A549 (cell line): ENCODE data around the gene RXRA. TPM values are rescaled to one million over a fixed set of nuclear protein-coding genes. Genes with fewer than 3 reads are reported as not detected.
A peak's percentile ranks its signal among the peaks of the same experiment; 100 is the strongest.

Experiments used
- ATAC-seq, 2 experiments: fragments of 200-7000 bp in 1 of 2; fragments of >200 bp in 1 of 2; cut with Nextera tagmentation in 1 of 2; cut with Tn5 transposase in 1 of 2; 3 replicates each; pipeline versions ENCODE4 v1.8.0 to v1.9.1; 2018 to 2020; ENCODE audit warnings: mild to moderate bottlenecking in 1 of 2, moderate library complexity in 1 of 2
- CTCF ChIA-PET: fragments of 300-600 bp; sonication (Branson Sonifier 250); formaldehyde crosslinking; extraction: SDS; loops from one replicate; lab custom pipeline; 2021; ENCODE audit warnings: antibody characterized with exemption, inconsistent platforms; lab: Yijun Ruan, JAX
- POLR2A ChIA-PET: fragments of 350-600 bp; formaldehyde crosslinking; extraction: SDS; loops from one replicate; lab custom pipeline; 2021; ENCODE audit warnings: antibody characterized with exemption, inconsistent platforms; lab: Yijun Ruan, JAX
- DNase-seq, 2 experiments: peaks; one replicate each; pipeline versions ENCODE4 v3.0.0 to v3.0.0-alpha.2; 2011 to 2016; ENCODE audit warnings: low read depth in 1 of 2, low spot score in 1 of 2
- FAIRE-seq: peaks from 2 replicates; lab custom pipeline; 2011; peaks lifted over from hg19 to GRCh38; lab: Jason Lieb, UNC
- H3K27ac ChIP-seq, 2 experiments: fragments of >200 bp; sonication (Bioruptor Twin); formaldehyde crosslinking; 3 replicates each; pipeline ENCODE4 v1.5.1; 2016 to 2017
- H3K4me1 ChIP-seq: fragments of >200 bp; sonication (Bioruptor Twin); formaldehyde crosslinking; 3 replicates; pipeline ENCODE4 v1.6.1; 2016
- H3K4me2 ChIP-seq: fragments of >200 bp; sonication (Bioruptor Twin); formaldehyde crosslinking; 3 replicates; pipeline ENCODE4 v1.6.1; 2016
- H3K4me3 ChIP-seq: fragments of >200 bp; sonication (Bioruptor Twin); formaldehyde crosslinking; 3 replicates; pipeline ENCODE4 v1.5.1; 2016
- H3K9me3 ChIP-seq: fragments of >200 bp; sonication (Bioruptor Twin); formaldehyde crosslinking; 3 replicates; pipeline ENCODE4 v1.6.1; 2016
- ATOH8 ChIP-seq: fragments of 250-450 bp; sonication (Bioruptor Pico); IDR thresholded peaks from 2 replicates; pipeline ENCODE4 v1.5.0; 2020; ENCODE audit warnings: low read depth, mild to moderate bottlenecking, moderate library complexity
- CBX2 ChIP-seq: fragments of 200-600 bp; sonication (generic); IDR thresholded peaks from 2 replicates; pipeline ENCODE4 v1.6.1; 2016; ENCODE audit warnings: low read depth, mild to moderate bottlenecking, borderline replicate concordance
- CBX8 ChIP-seq: fragments of 200-600 bp; sonication (generic); IDR thresholded peaks from 2 replicates; pipeline ENCODE4 v1.6.1; 2016
- CEBPB ChIP-seq, 2 experiments: fragments of >200 bp in 1 of 2; sonication (Bioruptor Twin) in 1 of 2; formaldehyde crosslinking in 1 of 2; IDR thresholded peaks; 2 replicates each; pipeline ENCODE4 v1.6.1; 2012 to 2016
- CHD2 ChIP-seq: fragments of 150-350 bp; IDR thresholded peaks from 2 replicates; pipeline ENCODE4 v1.6.1; 2014; ENCODE audit warnings: low read length; ENCODE audit not compliant: partially characterized antibody
- EHF ChIP-seq: fragments of 250-450 bp; sonication (Bioruptor Pico); IDR thresholded peaks from 2 replicates; pipeline ENCODE4 v1.5.0; 2020; ENCODE audit warnings: mild to moderate bottlenecking
- ESRRA ChIP-seq: fragments of 150-350 bp; IDR thresholded peaks from 2 replicates; pipeline ENCODE4 v1.6.1; 2014; ENCODE audit warnings: mild to moderate bottlenecking, low read length, borderline replicate concordance
- GATA3 ChIP-seq: IDR thresholded peaks from 2 replicates; pipeline ENCODE4 v1.6.1; 2012; ENCODE audit warnings: borderline replicate concordance
- HEYL ChIP-seq: fragments of 250-450 bp; sonication (Bioruptor Pico); IDR thresholded peaks from 2 replicates; pipeline ENCODE4 v1.8.0; 2021; ENCODE audit warnings: mild to moderate bottlenecking, moderate library complexity
- HOXB13 ChIP-seq: fragments of 250-450 bp; sonication (Bioruptor Pico); IDR thresholded peaks from 2 replicates; pipeline ENCODE4 v1.5.0; 2020; ENCODE audit warnings: low read depth, mild to moderate bottlenecking, moderate library complexity
- HOXB5 ChIP-seq: fragments of 250-450 bp; sonication (Bioruptor Pico); IDR thresholded peaks from 2 replicates; pipeline ENCODE4 v1.5.0; 2020; ENCODE audit warnings: mild to moderate bottlenecking, moderate library complexity
- JUN ChIP-seq, 2 experiments: fragments of >200 bp; sonication (Bioruptor Twin); formaldehyde crosslinking; IDR thresholded peaks; 2 replicates in 1 of 2; 3 replicates in 1 of 2; pipeline ENCODE4 v1.6.1; 2016 to 2017
- KDM1A ChIP-seq: fragments of 200-600 bp; sonication (generic); IDR thresholded peaks from 2 replicates; pipeline ENCODE4 v1.6.1; 2016; ENCODE audit warnings: low read depth, mild to moderate bottlenecking
- MAFK ChIP-seq: fragments of 450-650 bp; IDR thresholded peaks from 2 replicates; pipeline ENCODE4 v1.6.1; 2014; ENCODE audit not compliant: partially characterized antibody
- MAX ChIP-seq: IDR thresholded peaks from 2 replicates; pipeline ENCODE4 v1.6.1; 2012
- MAZ ChIP-seq: fragments of 150-350 bp; IDR thresholded peaks from 2 replicates; pipeline ENCODE4 v1.6.1; 2014; ENCODE audit warnings: antibody characterized with exemption, low read depth, low read length, borderline replicate concordance
- MYC ChIP-seq: IDR thresholded peaks from 2 replicates; pipeline ENCODE4 v1.6.1; 2012; ENCODE audit warnings: mild to moderate bottlenecking, inconsistent platforms, low read length, improper control_type of control experiment, borderline replicate concordance
- NPAS2 ChIP-seq: fragments of 250-450 bp; sonication (Bioruptor Pico); IDR thresholded peaks from 2 replicates; pipeline ENCODE4 v1.8.0; 2022; ENCODE audit warnings: mild to moderate bottlenecking, moderate library complexity, borderline replicate concordance
- NR3C1 ChIP-seq: fragments of >200 bp; sonication (Bioruptor Twin); formaldehyde crosslinking; IDR thresholded peaks from 3 replicates; pipeline ENCODE4 v1.6.1; 2017
- POLR2A ChIP-seq: IDR thresholded peaks from 2 replicates; pipeline ENCODE4 v1.6.1; 2012; ENCODE audit warnings: mild to moderate bottlenecking, low read length
- RAD21 ChIP-seq, 2 experiments: fragments of >200 bp in 1 of 2; sonication (Bioruptor Twin) in 1 of 2; formaldehyde crosslinking in 1 of 2; IDR thresholded peaks in 1 of 2; conservative IDR thresholded peaks in 1 of 2; 2 replicates in 1 of 2; 3 replicates in 1 of 2; pipeline ENCODE4 v1.6.1; 2012 to 2018; ENCODE audit warnings: inconsistent platforms in 1 of 2
- RCOR1 ChIP-seq: fragments of 150-350 bp; IDR thresholded peaks from 2 replicates; pipeline ENCODE4 v1.6.1; 2014; ENCODE audit warnings: antibody characterized with exemption, low read length, low read depth
- SMC3 ChIP-seq: fragments of >200 bp; sonication (Bioruptor Twin); formaldehyde crosslinking; IDR thresholded peaks from 3 replicates; pipeline ENCODE4 v1.6.1; 2018; ENCODE audit warnings: inconsistent platforms
- SREBF2 ChIP-seq: fragments of 450-650 bp; IDR thresholded peaks from 2 replicates; pipeline ENCODE4 v1.6.1; 2014; ENCODE audit warnings: mild to moderate bottlenecking, moderate library complexity
- TP53 ChIP-seq: fragments of 250-450 bp; sonication (Bioruptor Pico); IDR thresholded peaks from 2 replicates; pipeline ENCODE4 v1.5.0; 2021; ENCODE audit warnings: mild to moderate bottlenecking, moderate library complexity
- ZFP36 ChIP-seq: fragments of 450-650 bp; IDR thresholded peaks from 2 replicates; pipeline ENCODE4 v1.6.1; 2014; ENCODE audit warnings: borderline replicate concordance; ENCODE audit not compliant: partially characterized antibody
- ZSCAN20 ChIP-seq: fragments of 250-450 bp; sonication (Bioruptor Pico); IDR thresholded peaks from 2 replicates; pipeline ENCODE4 v1.8.0; 2022; ENCODE audit warnings: mild to moderate bottlenecking, moderate library complexity
- WGBS: methylation state at CpG from one replicate; pipeline ENCODE4 v1.1.6; 2017; ENCODE audit errors: missing lambda C conversion rate; 5-methylcytosine and 5-hydroxymethylcytosine counted together
- polyA plus RNA-seq, 4 experiments: library from polyadenylated mRNA; depleted of rRNA in 3 of 4; stranded (reverse); fragments of >200 nt; fragmentation: RNase III in 1 of 4; extraction: RNeasy Plus Mini Kit Qiagen cat#74134 plus additional on column Dnase treatment in 1 of 4; gene quantifications; 2 replicates in 3 of 4; 3 replicates in 1 of 4; pipeline ENCODE4 v1.2.3, GENCODE V29; 2011 to 2017
- TF ChIP-seq, protein P1 (sequence below): fragments of >200 bp; sonication (Bioruptor Twin); formaldehyde crosslinking; IDR thresholded peaks from 3 replicates; pipeline ENCODE4 v1.6.1; 2016
- TF ChIP-seq, protein P2 (sequence below): IDR thresholded peaks from 2 replicates; pipeline ENCODE4 v1.6.1; 2012

RXRA gene
- polyA plus RNA-seq, 2 of the 4 experiments (the other 2 are of a cell fraction): 6.6 to 23.9 TPM

DNA sequence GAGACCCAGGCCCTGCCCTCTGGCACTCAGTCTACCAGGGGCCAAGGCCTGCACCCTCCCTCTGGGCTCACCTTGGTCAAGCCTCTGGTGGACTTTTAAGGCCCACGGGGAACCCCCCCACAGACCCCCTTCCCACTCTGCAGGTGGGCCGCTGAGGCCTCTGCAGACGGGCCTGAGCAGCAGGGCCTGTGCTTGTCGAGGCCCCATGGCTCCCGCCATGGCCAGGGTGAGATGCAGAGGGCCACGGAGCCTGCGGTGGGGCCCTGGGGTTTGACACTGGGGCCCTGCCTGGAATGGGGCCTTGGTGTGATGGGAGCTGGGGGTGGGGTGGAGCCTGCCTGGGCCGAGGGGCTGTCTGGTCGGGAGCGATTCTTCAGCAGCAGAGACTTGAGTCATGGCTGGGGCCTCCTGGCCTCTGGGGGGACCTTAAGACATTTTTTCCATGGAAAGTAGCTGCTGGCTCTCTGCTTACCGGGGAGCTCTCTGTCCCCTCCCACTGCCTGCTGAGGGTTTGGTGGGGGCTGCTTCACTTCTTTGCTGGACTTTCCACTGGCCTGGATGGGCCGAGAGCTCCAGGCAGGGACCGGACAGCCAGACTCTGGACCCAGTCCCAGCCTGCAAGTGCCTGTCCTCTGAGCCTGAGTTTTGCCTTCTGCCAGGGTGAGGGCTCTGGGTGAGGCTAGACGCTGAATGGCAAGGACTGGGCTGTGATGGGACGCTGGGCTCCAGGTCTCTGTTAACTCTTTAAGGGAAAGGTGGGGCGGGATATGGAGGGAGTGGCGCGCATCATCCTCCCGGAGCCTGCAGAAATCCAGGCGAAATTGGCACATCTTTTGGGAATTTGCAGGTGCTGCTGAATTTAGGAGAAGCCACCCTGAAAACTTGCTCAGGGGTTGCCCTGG lies 132.2 kb downstream of the RXRA start:
- ATAC-seq: 0 out of 6 replicates have a peak, but pooled peaks of 1 of the 2 experiments have one; percentile 8
- TF ChIP-seq ZSCAN20 (CRISPR knock-in tag) (no peak), KDM1A (no peak), JUN (IDR thresholded peaks at IDR 0.05) (no peak), POLR2A (no peak)
- TF ChIP-seq, protein P1, sequence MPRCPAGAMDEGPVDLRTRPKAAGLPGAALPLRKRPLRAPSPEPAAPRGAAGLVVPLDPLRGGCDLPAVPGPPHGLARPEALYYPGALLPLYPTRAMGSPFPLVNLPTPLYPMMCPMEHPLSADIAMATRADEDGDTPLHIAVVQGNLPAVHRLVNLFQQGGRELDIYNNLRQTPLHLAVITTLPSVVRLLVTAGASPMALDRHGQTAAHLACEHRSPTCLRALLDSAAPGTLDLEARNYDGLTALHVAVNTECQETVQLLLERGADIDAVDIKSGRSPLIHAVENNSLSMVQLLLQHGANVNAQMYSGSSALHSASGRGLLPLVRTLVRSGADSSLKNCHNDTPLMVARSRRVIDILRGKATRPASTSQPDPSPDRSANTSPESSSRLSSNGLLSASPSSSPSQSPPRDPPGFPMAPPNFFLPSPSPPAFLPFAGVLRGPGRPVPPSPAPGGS: no peak
- no peak for FAIRE-seq
- Histone ChIP-seq H3K9me3 (peaks cover 9% of the 10 kb centered on the region; the same call in 2 of the 3 replicates), H3K27ac (peak overlapping the region; percentile 28 to 92; a peak in 4 of 6 replicates), H3K4me3 (no peak overlapping the region), H3K4me1 (peaks cover 61% of the 10 kb centered on the region), H3K4me2 (no peak overlapping the region)
- WGBS: 80% methylated on average over 12 of the region's 20 CpGs
- DNase-seq: no peak
- POLR2A ChIA-PET: no interaction called here
- CTCF ChIA-PET: interaction anchor here (0.5 to 6.9 kb wide), 11 partner anchors 9 to 320 kb away, joined by 3 to 76 read pairs (median 4); no protein-coding TSS in a partner anchor

DNA sequence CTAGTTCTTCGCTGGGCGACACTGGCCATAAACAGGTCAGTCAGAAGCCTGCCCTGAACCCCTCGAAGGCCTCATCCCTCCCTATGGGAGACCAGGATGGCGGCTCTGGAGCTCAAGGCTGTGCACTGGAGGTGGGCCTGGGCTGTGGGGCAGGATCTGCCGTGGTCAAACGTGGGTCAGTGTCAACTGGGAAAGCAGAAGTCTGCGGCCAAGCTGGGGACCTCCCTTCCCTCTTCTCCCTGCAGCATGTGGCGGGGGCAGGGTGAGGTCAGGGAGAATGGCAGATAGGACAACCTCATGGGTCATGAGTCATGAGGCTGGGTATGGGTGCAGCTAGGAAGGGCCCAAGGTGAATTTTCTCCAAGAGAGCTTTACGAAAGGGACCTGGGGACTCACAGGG lies 132.9 kb downstream of the RXRA start:
- peaks cover 9% of the 10 kb centered on the region; the same call in 2 of the 3 replicates for H3K9me3 ChIP-seq
- no peak overlapping the region for H3K4me2 ChIP-seq
- POLR2A ChIA-PET: no interaction called here
- H3K4me1 ChIP-seq: peaks cover 58% of the 10 kb centered on the region
- DNase-seq (no peak), ATAC-seq (no peak)
- H3K4me3 ChIP-seq: no peak overlapping the region
- CTCF ChIA-PET: interaction anchor here (0.8 to 6.9 kb wide), 10 partner anchors 11 to 320 kb away, joined by 3 to 76 read pairs (median 3); no protein-coding TSS in a partner anchor
- TF ChIP-seq MAZ (no peak), NPAS2 (CRISPR knock-in tag) (no peak), TP53 (CRISPR knock-in tag) (no peak), RCOR1 (no peak), MAX (no peak), EHF (CRISPR knock-in tag) (no peak), ZFP36 (no peak), ATOH8 (no peak), POLR2A (no peak)
- TF ChIP-seq, protein P1: no peak
- TF ChIP-seq, all 56 proteins: peak for 0
- 78% methylated on average over 5 of the region's 9 CpGs for WGBS
- H3K27ac ChIP-seq: peak overlapping the region; percentile 26 to 92; a peak in 4 of 6 replicates
- FAIRE-seq: no peak

GRCh38 chr9:134459573-134459972 lies 133.3 kb downstream of the RXRA start:
- H3K27ac ChIP-seq: peak overlapping the region in 1 of 2 experiments; percentile 92; a peak in 3 of 6 replicates
- CTCF ChIA-PET: interaction anchor here (0.8 to 6.9 kb wide), 9 partner anchors 12 to 319 kb away, joined by 3 to 76 read pairs (median 3); no protein-coding TSS in a partner anchor

More at GRCh38 chr9:134459573-134459972, 133.3 kb downstream of the RXRA start:
- no peak overlapping the region for H3K4me3 ChIP-seq
- no peak for FAIRE-seq
- no peak for TF ChIP-seq HOXB13 (CRISPR knock-in tag)
- TF ChIP-seq RAD21 (conservative IDR thresholded peaks at IDR 0.05 in 1 of 2, IDR thresholded peaks at IDR 0.05 in 1 of 2): no peak
- TF ChIP-seq MAFK: no peak
- TF ChIP-seq MYC: no peak
- no peak for TF ChIP-seq SMC3
- no peak for TF ChIP-seq NR3C1
- TF ChIP-seq RCOR1: no peak
- TF ChIP-seq CBX2: no peak
- TF ChIP-seq SREBF2: no peak
- TF ChIP-seq CEBPB (IDR thresholded peaks at IDR 0.05): no peak
- no peak for TF ChIP-seq MAZ
- TF ChIP-seq KDM1A: no peak
- TF ChIP-seq ZFP36: no peak
- TF ChIP-seq HOXB5 (CRISPR knock-in tag): no peak
- no peak for TF ChIP-seq CBX8
- TF ChIP-seq CHD2: no peak
- TF ChIP-seq GATA3: no peak
- no peak for TF ChIP-seq HEYL (CRISPR knock-in tag)
- no peak for TF ChIP-seq ESRRA
- TF ChIP-seq, protein P2, sequence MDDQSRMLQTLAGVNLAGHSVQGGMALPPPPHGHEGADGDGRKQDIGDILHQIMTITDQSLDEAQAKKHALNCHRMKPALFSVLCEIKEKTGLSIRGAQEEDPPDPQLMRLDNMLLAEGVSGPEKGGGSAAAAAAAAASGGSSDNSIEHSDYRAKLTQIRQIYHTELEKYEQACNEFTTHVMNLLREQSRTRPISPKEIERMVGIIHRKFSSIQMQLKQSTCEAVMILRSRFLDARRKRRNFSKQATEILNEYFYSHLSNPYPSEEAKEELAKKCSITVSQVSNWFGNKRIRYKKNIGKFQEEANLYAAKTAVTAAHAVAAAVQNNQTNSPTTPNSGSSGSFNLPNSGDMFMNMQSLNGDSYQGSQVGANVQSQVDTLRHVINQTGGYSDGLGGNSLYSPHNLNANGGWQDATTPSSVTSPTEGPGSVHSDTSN: no peak
- no peak for DNase-seq
- H3K4me2 ChIP-seq: no peak overlapping the region
- H3K9me3 ChIP-seq: peaks cover 9% of the 10 kb centered on the region; the same call in 2 of the 3 replicates
- 85% methylated on average over 6 of the region's 10 CpGs for WGBS
- H3K4me1 ChIP-seq: peaks cover 54% of the 10 kb centered on the region
- POLR2A ChIA-PET: no interaction called here
- ATAC-seq: no peak
